GM19395 (cell line): ENCODE data around the gene CCNK.
A peak's percentile ranks its signal among the peaks of the same experiment; 100 is the strongest.

Source experiments
- ATAC-seq: cut with Tn5 transposase; IDR thresholded peaks from one replicate; pipeline ENCODE4 v1.9.1; 2021; ENCODE audit warnings: mild to moderate bottlenecking, moderate library complexity; ENCODE audit not compliant: unreplicated experiment

The CCNK gene

GRCh38 chr14:99480917-99481744 is at the start of gene CCNK:
TSS of gene CCNK (plus strand) at chr14:99481409. CDS start at chr14:99492678, 11,269 bp downstream.
- peak; percentile 91 for ATAC-seq

- ATAC-seq, result no peak
Measured at GRCh38 chr14:99431986-99432385, 49.2 kb upstream of the CCNK start.

- no peak for ATAC-seq
Measured at GRCh38 chr14:99432485-99432884, 48.7 kb upstream of the CCNK start.

- ATAC-seq, result no peak
Measured at GRCh38 chr14:99435327-99435726, 45.9 kb upstream of the CCNK start.

GRCh38 chr14:99436247-99437180 is 44.7 kb upstream of the CCNK start:
- ATAC-seq, result no peak

GRCh38 chr14:99437706-99438105 is 43.5 kb upstream of the CCNK start:
- ATAC-seq, result no peak

GRCh38 chr14:99440278-99440677 is 40.9 kb upstream of the CCNK start:
- ATAC-seq, result no peak

GRCh38 chr14:99441157-99441870 is 39.9 kb upstream of the CCNK start:
- no peak for ATAC-seq

- no peak for ATAC-seq
Measured at GRCh38 chr14:99441918-99442317, 39.3 kb upstream of the CCNK start.

- ATAC-seq, result no peak
Measured at GRCh38 chr14:99445931-99446330, 35.3 kb upstream of the CCNK start.

GRCh38 chr14:99447739-99448138 is 33.5 kb upstream of the CCNK start:
- ATAC-seq, result no peak

GRCh38 chr14:99450266-99450665 is 30.9 kb upstream of the CCNK start:
- ATAC-seq, result no peak

GRCh38 chr14:99451234-99451633 is 30.0 kb upstream of the CCNK start:
- ATAC-seq, result no peak

- ATAC-seq, result no peak
Measured at GRCh38 chr14:99452968-99453367, 28.2 kb upstream of the CCNK start.

GRCh38 chr14:99454246-99454645 is 27.0 kb upstream of the CCNK start:
- ATAC-seq, result no peak

GRCh38 chr14:99459481-99460100 is 21.6 kb upstream of the CCNK start:
- ATAC-seq, result no peak

GRCh38 chr14:99460793-99461192 is 20.4 kb upstream of the CCNK start:
- no peak for ATAC-seq

GRCh38 chr14:99461411-99462085 is 19.7 kb upstream of the CCNK start:
- no peak for ATAC-seq

- ATAC-seq, result no peak
Measured at GRCh38 chr14:99462210-99462609, 19.0 kb upstream of the CCNK start.

GRCh38 chr14:99463974-99464373 is 17.2 kb upstream of the CCNK start:
- no peak for ATAC-seq
